Tibial nerve (tissue), 4 donors: ENCODE results near the gene GABBR2.

Experiments
- EP300 ChIP-seq, 2 donors: sonication (generic); formaldehyde crosslinking; IDR thresholded peaks; one replicate each; pipeline ENCODE4 v1.6.1; 2017; ENCODE audit warnings: antibody characterized with exemption in 2 of 2, mild to moderate bottlenecking in 1 of 2
- POLR2A ChIP-seq, 2 donors: fragments of 450-650 bp; IDR thresholded peaks; one replicate each; pipeline ENCODE4 v1.6.1; 2017; ENCODE audit warnings: antibody characterized with exemption in 2 of 2, mild to moderate bottlenecking in 2 of 2, moderate library complexity in 2 of 2
- TF ChIP-seq, protein P1 (sequence below), 5 experiments: fragments of 200-600 bp in 3 of 5; fragments of 450-650 bp in 2 of 5; sonication (generic) in 3 of 5; IDR thresholded peaks; one replicate each; pipeline ENCODE4 v1.5.1; 2016 to 2019; ENCODE audit warnings: antibody characterized with exemption in 5 of 5, mild to moderate bottlenecking in 3 of 5, moderate library complexity in 2 of 5

DNA sequence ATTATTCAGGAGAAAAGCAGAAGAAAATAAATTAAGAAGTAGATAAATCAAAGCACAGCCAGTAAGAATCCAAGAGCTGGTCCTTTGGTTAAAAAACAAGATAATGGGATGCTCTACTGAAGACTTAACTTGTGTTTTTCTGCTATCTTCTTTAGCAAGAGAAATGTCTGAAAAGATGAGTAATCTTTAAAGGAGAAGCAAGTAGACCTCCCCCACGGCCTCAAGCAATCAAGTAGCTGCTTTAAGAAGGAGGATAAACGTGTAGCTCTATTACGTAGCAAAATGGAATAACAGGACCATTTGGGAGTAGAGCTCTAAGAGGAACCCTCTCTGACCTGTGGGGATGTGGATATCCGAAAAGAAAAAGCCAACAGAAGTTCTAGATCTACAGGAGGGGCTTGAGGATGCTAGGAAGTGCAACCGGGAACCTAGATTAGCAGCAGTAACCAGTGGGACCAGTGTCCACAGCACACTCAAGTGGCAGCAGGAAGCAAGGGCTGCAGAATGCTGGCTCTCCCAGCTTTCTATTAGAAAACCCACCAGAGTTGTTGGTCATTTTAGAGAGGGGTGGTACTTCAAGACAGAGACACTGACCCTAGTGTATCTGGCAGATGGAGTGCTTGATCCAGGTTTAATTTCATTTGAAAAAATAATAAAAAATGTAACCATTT, 185.4 kb downstream of the GABBR2 start:
- TF ChIP-seq, protein P1, sequence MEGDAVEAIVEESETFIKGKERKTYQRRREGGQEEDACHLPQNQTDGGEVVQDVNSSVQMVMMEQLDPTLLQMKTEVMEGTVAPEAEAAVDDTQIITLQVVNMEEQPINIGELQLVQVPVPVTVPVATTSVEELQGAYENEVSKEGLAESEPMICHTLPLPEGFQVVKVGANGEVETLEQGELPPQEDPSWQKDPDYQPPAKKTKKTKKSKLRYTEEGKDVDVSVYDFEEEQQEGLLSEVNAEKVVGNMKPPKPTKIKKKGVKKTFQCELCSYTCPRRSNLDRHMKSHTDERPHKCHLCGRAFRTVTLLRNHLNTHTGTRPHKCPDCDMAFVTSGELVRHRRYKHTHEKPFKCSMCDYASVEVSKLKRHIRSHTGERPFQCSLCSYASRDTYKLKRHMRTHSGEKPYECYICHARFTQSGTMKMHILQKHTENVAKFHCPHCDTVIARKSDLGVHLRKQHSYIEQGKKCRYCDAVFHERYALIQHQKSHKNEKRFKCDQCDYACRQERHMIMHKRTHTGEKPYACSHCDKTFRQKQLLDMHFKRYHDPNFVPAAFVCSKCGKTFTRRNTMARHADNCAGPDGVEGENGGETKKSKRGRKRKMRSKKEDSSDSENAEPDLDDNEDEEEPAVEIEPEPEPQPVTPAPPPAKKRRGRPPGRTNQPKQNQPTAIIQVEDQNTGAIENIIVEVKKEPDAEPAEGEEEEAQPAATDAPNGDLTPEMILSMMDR (IDR thresholded peaks at IDR 0.05) = no peak
- no peak for TF ChIP-seq POLR2A (IDR thresholded peaks at IDR 0.05)
- no peak for TF ChIP-seq EP300 (IDR thresholded peaks at IDR 0.05)
